Measurements from ENCODE around the gene WNT1. TPM values are rescaled to one million over a fixed set of nuclear protein-coding genes. Genes with fewer than 3 reads are reported as not detected.
A peak's percentile ranks its signal among the peaks of the same experiment; 100 is the strongest.

The WNT1 gene
- total and polyA plus RNA-seq, 10 of the 15 experiments (the other 5 are each of a cell fraction or from before 2014, with no cell fraction given): not detected

GRCh38 chr12:48958049-48958388, 20.1 kb upstream of the WNT1 start:
- ChIA-PET CTCF (interaction anchor here (0.9 to 3.6 kb wide), 12 partner anchors 9 to 143 kb away, joined by 3 to 39 read pairs (median 6); partner anchors contain the start of genes FKBP11 and WNT1), RAD21 (ENCODE audit: unreplicated experiment) (interaction anchor here (0.6 to 4.6 kb wide), 12 partner anchors 10 to 790 kb away, joined by 3 to 35 read pairs (median 6); partner anchors contain the start of genes DDX23, FKBP11, WNT1 and WNT10B), SMC1A (ENCODE audit: uncharacterized antibody, unreplicated experiment) (interaction anchor here (0.6 to 3.7 kb wide), 13 partner anchors 8 to 1968 kb away, joined by 3 to 18 read pairs (median 4); partner anchors contain the start of gene RND1), POLR2A (interaction anchor here (0.6 to 8.1 kb wide), 7 partner anchors 10 to 295 kb away, joined by 3 to 86 read pairs (median 5); partner anchors contain the start of genes WNT1 and WNT10B)
- peak overlapping the region; percentile 15; the same call in 1 of the 2 replicates for H3K9ac ChIP-seq (ENCODE audit: control insufficient read depth, insufficient read depth, low read length)
- WGBS (ENCODE audit: insufficient coverage, insufficient replicate concordance, low lambda C conversion rate, missing lambda C conversion rate): 3% methylated on average over 3 of the region's 3 CpGs
- peak overlapping the region; percentile 39 for H3K4me2 ChIP-seq (ENCODE audit: control insufficient read depth, insufficient read depth)
- peak overlapping the region; percentile 62 for H2AFZ ChIP-seq (ENCODE audit: control insufficient read depth, low read depth, low read length)
- H3K27me3 ChIP-seq (replicated peaks in 1 of 2; ENCODE audit: control insufficient read depth in 2 of 2, insufficient read depth in 2 of 2, low read length in 1 of 2): no peaks in the 10 kb centered on the region; a peak in 1 of 4 replicates
- intact Hi-C loops (cut with micrococcal nuclease; ENCODE audit: unreplicated experiment) (no loop called here), in situ Hi-C loops (cut with MboI) (no loop called here)
- H3K4me1 ChIP-seq (ENCODE audit: control insufficient read depth, insufficient read depth, low read length): peaks cover 14% of the 10 kb centered on the region
- ATAC-seq: no peak
- H4K20me1 ChIP-seq (ENCODE audit: control insufficient read depth, insufficient read depth): no peaks in the 10 kb centered on the region
- peaks cover 39% of the 10 kb centered on the region for H3K79me2 ChIP-seq (ENCODE audit: control insufficient read depth, insufficient read depth, low read length)
- H3K36me3 ChIP-seq (ENCODE audit: control insufficient read depth in 2 of 2, insufficient read depth in 2 of 2, low read length in 1 of 2): no peaks in the 10 kb centered on the region; a peak in 2 of 4 replicates
- H3K27ac ChIP-seq (ENCODE audit: control insufficient read depth, insufficient read depth): no peak overlapping the region
- BruUV-seq (replicated peaks): no TSS peak
- H3K4me3 ChIP-seq: peak overlapping the region; percentile 95
- FAIRE-seq: no peak
- TF ChIP-seq RCOR1 (conservative IDR thresholded peaks at IDR 0.05; ENCODE audit: low read depth, low read length) (no peak), SPI1 (IDR thresholded peaks at IDR 0.05; ENCODE audit: borderline replicate concordance, insufficient read depth, low read depth, low read length) (peak; percentile 21; the same call in 1 of the 2 replicates)
- DNase-seq (ENCODE audit: low read depth, low spot score): no peak
- H3K9me3 ChIP-seq (replicated peaks; ENCODE audit: control insufficient read depth, insufficient read depth, low read length): no peaks in the 10 kb centered on the region

GRCh38 chr12:48960834-48961233, 17.3 kb upstream of the WNT1 start:
- no peaks in the 10 kb centered on the region; a peak in 1 of 4 replicates for H3K27me3 ChIP-seq (replicated peaks in 1 of 2; ENCODE audit: control insufficient read depth in 2 of 2, insufficient read depth in 2 of 2, low read length in 1 of 2)
- H3K79me2 ChIP-seq (ENCODE audit: control insufficient read depth, insufficient read depth, low read length): peaks cover 14% of the 10 kb centered on the region
- peaks cover 7% of the 10 kb centered on the region for H3K4me1 ChIP-seq (ENCODE audit: control insufficient read depth, insufficient read depth, low read length)
- intact Hi-C loops (cut with micrococcal nuclease; ENCODE audit: unreplicated experiment): no loop called here
- no peak overlapping the region for H3K4me3 ChIP-seq
- H3K9ac ChIP-seq (ENCODE audit: control insufficient read depth, insufficient read depth, low read length): no peak overlapping the region
- RAD21 ChIA-PET (ENCODE audit: unreplicated experiment): no interaction called here
- SMC1A ChIA-PET (ENCODE audit: uncharacterized antibody, unreplicated experiment): interaction anchor here (0.7 to 1.9 kb wide), 2 partner anchors 8 to 15 kb away, joined by 3 to 6 read pairs; no protein-coding TSS in a partner anchor
- H3K9me3 ChIP-seq (replicated peaks; ENCODE audit: control insufficient read depth, insufficient read depth, low read length): no peaks in the 10 kb centered on the region
- no peaks in the 10 kb centered on the region for H3K36me3 ChIP-seq (ENCODE audit: control insufficient read depth in 2 of 2, insufficient read depth in 2 of 2, low read length in 1 of 2)
- no peak overlapping the region for H3K27ac ChIP-seq (ENCODE audit: control insufficient read depth, insufficient read depth)
- CTCF ChIA-PET: interaction anchor here (0.9 to 3.0 kb wide), 3 partner anchors 8 to 27 kb away, joined by 3 to 10 read pairs (median 4); no protein-coding TSS in a partner anchor
- TF ChIP-seq ATF3 (IDR thresholded peaks at IDR 0.05; ENCODE audit: borderline replicate concordance, extremely low read depth, low read depth, low read length): no peak
- TF ChIP-seq CUX1 (IDR thresholded peaks at IDR 0.05; ENCODE audit: insufficient replicate concordance, low read depth, low read length): no peak
- TF ChIP-seq YY1 (IDR thresholded peaks at IDR 0.05; ENCODE audit: low read depth, low read length): no peak
- TF ChIP-seq FOXK2 (IDR thresholded peaks at IDR 0.05): no peak
- no peak overlapping the region for H2AFZ ChIP-seq (ENCODE audit: control insufficient read depth, low read depth, low read length)
- FAIRE-seq: no peak
- WGBS (ENCODE audit: insufficient coverage, insufficient replicate concordance, low lambda C conversion rate, missing lambda C conversion rate): 43% methylated on average over 3 of the region's 3 CpGs
- POLR2A ChIA-PET: interaction anchor here (0.6 to 1.6 kb wide), 2 partner anchors 37 to 111 kb away, joined by 3 to 4 read pairs; no protein-coding TSS in a partner anchor
- H3K4me2 ChIP-seq (ENCODE audit: control insufficient read depth, insufficient read depth): no peak overlapping the region
- in situ Hi-C loops (cut with MboI): no loop called here
- DNase-seq (ENCODE audit: low read depth, low spot score): no peak
- H4K20me1 ChIP-seq (ENCODE audit: control insufficient read depth, insufficient read depth): no peaks in the 10 kb centered on the region
- BruUV-seq (replicated peaks): no TSS peak
- no peak for ATAC-seq

All from GM12878 (cell line).